Activated naive CD4-positive, alpha-beta T cell (primary cell): ENCODE measurements around the gene CMA1.

Experiments used
- DNase-seq, 4 experiments: peaks; one replicate each; lab custom pipeline; 2025; lab: John Stamatoyannopoulos, UW

The CMA1 gene

DNA sequence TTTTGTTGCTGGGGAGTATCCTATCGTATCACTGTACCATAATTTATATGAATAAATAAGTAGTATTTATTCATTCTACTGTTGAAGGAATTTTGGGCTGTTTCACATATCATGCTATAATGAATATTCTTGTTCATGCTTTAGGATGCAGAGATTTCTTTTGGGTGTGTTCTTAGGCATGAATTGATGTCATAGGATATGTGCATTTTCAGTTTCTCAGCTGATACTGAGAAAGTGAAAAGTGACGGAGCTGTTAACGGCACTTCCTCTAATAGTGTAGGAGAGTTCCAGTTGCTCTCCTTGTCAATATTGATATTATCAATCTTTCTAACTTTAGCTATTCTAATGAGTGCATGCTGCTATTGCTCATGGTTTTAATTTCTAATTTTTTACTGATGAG, 42.3 kb downstream of the CMA1 start:
- DNase-seq: no peak

- no peak for DNase-seq
Measured at GRCh38 chr14:24465368-24465767, 42.7 kb downstream of the CMA1 start.

- DNase-seq: no peak
Measured at GRCh38 chr14:24463884-24464785, 43.9 kb downstream of the CMA1 start.

- DNase-seq: no peak
Measured at GRCh38 chr14:24463017-24463883, 44.8 kb downstream of the CMA1 start.

DNA sequence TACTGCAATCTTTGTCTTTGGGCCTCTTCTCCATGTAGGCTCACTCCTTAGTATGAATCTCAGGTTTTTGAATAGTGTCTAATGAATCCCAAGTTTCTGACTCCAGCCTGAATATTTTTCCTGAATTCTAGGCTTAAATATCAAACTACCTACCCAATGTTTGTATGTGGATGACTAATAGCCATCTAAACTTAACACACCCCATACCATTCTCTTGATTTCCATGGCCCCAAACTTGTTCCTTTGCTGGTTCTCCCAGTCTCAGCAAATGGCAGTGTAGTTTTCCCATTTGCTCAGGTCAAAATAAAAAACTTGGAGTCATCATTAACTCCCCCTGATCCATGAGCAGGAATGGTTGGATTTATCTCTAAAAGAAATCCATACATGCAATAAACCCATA, 46.7 kb downstream of the CMA1 start:
- no peak for DNase-seq

- DNase-seq: no peak
Measured at GRCh38 chr14:24459331-24459730, 48.7 kb downstream of the CMA1 start.

DNA sequence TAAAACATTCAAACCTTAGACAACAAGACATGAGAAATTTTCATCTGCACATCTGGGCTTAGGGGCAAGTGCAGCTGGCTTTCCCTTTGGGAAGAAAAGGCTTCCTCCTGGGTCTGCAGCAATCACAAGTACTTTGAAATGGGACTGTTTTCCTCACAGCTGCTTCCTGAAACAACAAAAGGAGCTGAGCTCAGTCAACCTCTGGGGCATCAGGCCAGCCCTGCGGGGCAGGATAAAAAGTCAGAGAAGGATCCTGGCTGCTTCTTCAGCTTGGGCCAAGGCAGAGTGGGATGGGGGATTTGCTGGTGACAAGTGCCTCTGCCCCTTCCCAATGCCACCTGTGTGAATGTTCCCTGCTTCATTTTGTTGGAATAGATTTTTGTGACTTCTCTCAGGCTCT, 49.3 kb downstream of the CMA1 start:
- no peak for DNase-seq

DNA sequence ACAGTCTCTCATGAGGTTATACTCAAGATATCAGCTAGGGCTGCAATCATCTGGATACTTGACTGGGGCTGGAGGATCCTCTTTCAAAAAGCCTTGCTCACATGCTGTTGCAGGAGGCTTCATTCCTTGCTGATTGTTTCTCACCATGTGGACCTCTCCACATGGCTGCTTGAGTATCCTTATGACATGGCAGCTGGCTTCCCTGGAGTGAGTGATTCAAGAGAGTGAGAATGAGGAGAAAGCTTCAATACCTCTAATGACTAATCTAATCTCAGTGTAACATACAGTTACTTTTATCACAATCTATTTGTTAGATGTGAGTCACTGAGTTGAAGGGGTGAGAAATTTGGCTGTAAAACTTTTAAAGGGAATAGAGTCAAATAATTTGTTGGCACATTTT, 51.1 kb downstream of the CMA1 start:
- no peak for DNase-seq
